ENCODE data around the gene PIEZO2.

PIEZO2 gene

DNA sequence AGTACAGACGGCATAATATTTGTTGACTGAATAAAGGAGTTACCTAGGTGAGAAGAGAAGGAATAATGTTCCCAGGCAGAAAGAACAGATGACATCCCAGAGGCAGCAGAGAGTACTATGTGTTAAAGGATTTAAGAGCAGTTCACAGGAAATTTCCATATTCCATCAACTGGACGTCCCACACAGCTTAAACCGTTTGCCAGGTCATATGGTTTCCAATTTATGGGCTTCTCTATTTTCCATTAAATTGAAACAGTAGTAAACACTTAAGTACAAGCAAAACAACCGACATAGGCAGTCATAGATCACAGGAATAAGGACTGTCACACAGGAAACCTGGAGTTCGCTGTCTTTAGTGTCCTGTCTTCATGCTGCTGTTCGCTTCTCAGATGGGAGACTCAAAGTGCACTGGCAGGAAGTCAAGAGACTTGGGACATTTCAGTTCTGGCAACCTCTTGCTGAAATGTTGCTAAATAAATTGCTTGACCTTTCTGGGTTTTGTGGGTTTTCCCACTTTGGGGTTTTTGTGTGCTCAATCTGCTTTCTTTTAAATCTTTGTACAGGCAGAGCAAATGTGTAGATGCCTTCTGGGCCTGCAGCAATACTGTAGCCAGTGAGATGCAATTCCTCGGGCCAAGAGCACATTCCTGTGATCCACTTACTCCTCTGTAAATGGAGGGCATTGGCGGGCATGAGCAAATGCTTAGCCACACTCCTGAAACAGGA, 5.8 kb upstream of the PIEZO2 start:
- no peaks in the 10 kb centered on the region for H3K36me3 Mint-ChIP-seq (ENCODE audit: low read depth)
- no peaks in the 10 kb centered on the region for H3K9me3 Mint-ChIP-seq
- H3K4me1 Mint-ChIP-seq: peaks cover 17% of the 10 kb centered on the region
- no peak overlapping the region for H3K4me3 Mint-ChIP-seq
- peak overlapping the region in 2 of 3 experiments; percentile 63 to 71 for H3K27ac Mint-ChIP-seq
- TF ChIP-seq, protein P1, sequence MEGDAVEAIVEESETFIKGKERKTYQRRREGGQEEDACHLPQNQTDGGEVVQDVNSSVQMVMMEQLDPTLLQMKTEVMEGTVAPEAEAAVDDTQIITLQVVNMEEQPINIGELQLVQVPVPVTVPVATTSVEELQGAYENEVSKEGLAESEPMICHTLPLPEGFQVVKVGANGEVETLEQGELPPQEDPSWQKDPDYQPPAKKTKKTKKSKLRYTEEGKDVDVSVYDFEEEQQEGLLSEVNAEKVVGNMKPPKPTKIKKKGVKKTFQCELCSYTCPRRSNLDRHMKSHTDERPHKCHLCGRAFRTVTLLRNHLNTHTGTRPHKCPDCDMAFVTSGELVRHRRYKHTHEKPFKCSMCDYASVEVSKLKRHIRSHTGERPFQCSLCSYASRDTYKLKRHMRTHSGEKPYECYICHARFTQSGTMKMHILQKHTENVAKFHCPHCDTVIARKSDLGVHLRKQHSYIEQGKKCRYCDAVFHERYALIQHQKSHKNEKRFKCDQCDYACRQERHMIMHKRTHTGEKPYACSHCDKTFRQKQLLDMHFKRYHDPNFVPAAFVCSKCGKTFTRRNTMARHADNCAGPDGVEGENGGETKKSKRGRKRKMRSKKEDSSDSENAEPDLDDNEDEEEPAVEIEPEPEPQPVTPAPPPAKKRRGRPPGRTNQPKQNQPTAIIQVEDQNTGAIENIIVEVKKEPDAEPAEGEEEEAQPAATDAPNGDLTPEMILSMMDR (IDR thresholded peaks at IDR 0.05; ENCODE audit: unreplicated experiment in 3 of 3): no peak
- H3K27me3 Mint-ChIP-seq (ENCODE audit: low read depth): peaks cover 20% of the 10 kb centered on the region

DNA sequence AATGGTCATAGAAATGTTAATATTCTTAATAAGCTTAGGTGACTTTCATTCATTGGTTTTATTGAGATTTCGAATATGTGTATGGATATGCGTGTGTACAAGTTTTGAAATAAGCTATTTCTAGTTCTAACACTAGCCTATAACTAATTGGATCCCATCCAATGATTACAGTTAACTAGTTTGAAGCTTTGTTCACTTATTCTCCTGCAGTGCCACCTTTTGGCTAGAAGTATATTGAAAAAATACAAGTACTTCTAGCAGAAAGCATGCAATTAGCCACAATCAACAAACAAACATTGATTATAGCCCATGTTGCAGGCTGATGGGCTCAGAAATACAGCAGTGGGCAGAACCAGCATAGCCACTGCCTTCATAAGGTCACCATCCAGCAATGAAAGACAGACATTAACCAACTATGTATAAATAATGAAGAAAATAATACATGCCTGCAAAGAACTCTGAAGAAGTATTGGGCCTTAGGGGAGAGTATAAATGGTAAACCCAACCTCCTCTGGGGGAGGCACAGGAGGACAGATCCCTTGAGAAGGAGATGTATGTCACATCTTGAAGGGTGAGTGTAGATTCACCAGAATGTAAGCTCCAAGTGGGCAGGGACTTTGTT, 5.1 kb upstream of the PIEZO2 start:
- peaks cover 27% of the 10 kb centered on the region for H3K27me3 Mint-ChIP-seq (ENCODE audit: low read depth)
- H3K36me3 Mint-ChIP-seq (ENCODE audit: low read depth): no peaks in the 10 kb centered on the region
- peak overlapping the region; percentile 3 to 71 (median 55) for H3K27ac Mint-ChIP-seq
- TF ChIP-seq, protein P1 (IDR thresholded peaks at IDR 0.05; ENCODE audit: unreplicated experiment in 3 of 3): peak; percentile 53 to 67 (median 54)
- H3K9me3 Mint-ChIP-seq: no peaks in the 10 kb centered on the region
- H3K4me3 Mint-ChIP-seq: no peak overlapping the region
- H3K4me1 Mint-ChIP-seq: peaks cover 21% of the 10 kb centered on the region

GRCh38 chr18:11153097-11153496, 3.7 kb upstream of the PIEZO2 start:
- H3K9me3 Mint-ChIP-seq: no peaks in the 10 kb centered on the region
- no peaks in the 10 kb centered on the region for H3K36me3 Mint-ChIP-seq (ENCODE audit: low read depth)
- H3K27me3 Mint-ChIP-seq (ENCODE audit: low read depth): peaks cover 30% of the 10 kb centered on the region
- peak overlapping the region in 1 of 3 experiments; percentile 22 for H3K27ac Mint-ChIP-seq
- no peak overlapping the region for H3K4me3 Mint-ChIP-seq
- TF ChIP-seq, protein P1 (IDR thresholded peaks at IDR 0.05; ENCODE audit: unreplicated experiment in 3 of 3): no peak
- peaks cover 23% of the 10 kb centered on the region for H3K4me1 Mint-ChIP-seq

- Mint-ChIP-seq H3K36me3 (ENCODE audit: low read depth) (no peaks in the 10 kb centered on the region), H3K27ac (peak overlapping the region in 2 of 3 experiments; percentile 46 to 77), H3K27me3 (ENCODE audit: low read depth) (peaks cover 56% of the 10 kb centered on the region), H3K4me1 (peaks cover 35% of the 10 kb centered on the region), H3K9me3 (no peaks in the 10 kb centered on the region), H3K4me3 (peak overlapping the region; percentile 68 to 88 (median 81))
- TF ChIP-seq, protein P1 (IDR thresholded peaks at IDR 0.05; ENCODE audit: unreplicated experiment in 3 of 3): no peak
Measured at GRCh38 chr18:11150271-11150615, 874 bp upstream of the PIEZO2 start.

GRCh38 chr18:11148680-11149440, 509 bp downstream of the PIEZO2 start:
- TF ChIP-seq, protein P1 (IDR thresholded peaks at IDR 0.05; ENCODE audit: unreplicated experiment in 3 of 3): no peak
- Mint-ChIP-seq H3K27ac (peak overlapping the region in 1 of 3 experiments; percentile 25), H3K36me3 (ENCODE audit: low read depth) (no peaks in the 10 kb centered on the region), H3K9me3 (no peaks in the 10 kb centered on the region), H3K4me3 (peak overlapping the region; percentile 81 to 88 (median 85)), H3K4me1 (peaks cover 29% of the 10 kb centered on the region), H3K27me3 (ENCODE audit: low read depth) (peaks cover 58% of the 10 kb centered on the region)

All from nephron (organoid).